Measurements from ENCODE around the gene CCDC34.

CCDC34 gene

GRCh38 chr11:27392278-27393114 is 29.5 kb upstream of the CCDC34 start:
- DNase-seq, result no peak

- no peak for DNase-seq
Measured at GRCh38 chr11:27391331-27392015, 28.5 kb upstream of the CCDC34 start.

- DNase-seq, result no peak
Measured at GRCh38 chr11:27390318-27391295, 27.6 kb upstream of the CCDC34 start.

GRCh38 chr11:27388869-27389268 is 25.9 kb upstream of the CCDC34 start:
- no peak for DNase-seq

- no peak for DNase-seq
Measured at GRCh38 chr11:27388001-27388400, 25.0 kb upstream of the CCDC34 start.

- no peak for DNase-seq
Measured at GRCh38 chr11:27387362-27387761, 24.3 kb upstream of the CCDC34 start.

GRCh38 chr11:27386181-27386845 is 23.3 kb upstream of the CCDC34 start:
- no peak for DNase-seq

- no peak for DNase-seq
Measured at GRCh38 chr11:27385245-27385644, 22.2 kb upstream of the CCDC34 start.

- no peak for DNase-seq
Measured at GRCh38 chr11:27384227-27384626, 21.2 kb upstream of the CCDC34 start.

- DNase-seq, result no peak
Measured at GRCh38 chr11:27383645-27384044, 20.6 kb upstream of the CCDC34 start.

- DNase-seq, result no peak
Measured at GRCh38 chr11:27381238-27381666, 18.2 kb upstream of the CCDC34 start.

- DNase-seq, result no peak
Measured at GRCh38 chr11:27380771-27381170, 17.8 kb upstream of the CCDC34 start.

GRCh38 chr11:27379449-27379848 is 16.4 kb upstream of the CCDC34 start:
- DNase-seq, result no peak

- no peak for DNase-seq
Measured at GRCh38 chr11:27375370-27375769, 12.4 kb upstream of the CCDC34 start.

- DNase-seq, result no peak
Measured at GRCh38 chr11:27373856-27374602, 11.0 kb upstream of the CCDC34 start.

GRCh38 chr11:27373392-27373791 is 10.4 kb upstream of the CCDC34 start:
- no peak for DNase-seq

- no peak for DNase-seq
Measured at GRCh38 chr11:27372164-27372563, 9.1 kb upstream of the CCDC34 start.

GRCh38 chr11:27371489-27371888 is 8.5 kb upstream of the CCDC34 start:
- no peak for DNase-seq

- no peak for DNase-seq
Measured at GRCh38 chr11:27370374-27370773, 7.4 kb upstream of the CCDC34 start.

GRCh38 chr11:27367881-27368280 is 4.9 kb upstream of the CCDC34 start:
- DNase-seq, result no peak

- no peak for DNase-seq
Measured at GRCh38 chr11:27363576-27364117, 632 bp upstream of the CCDC34 start.

All from stimulated activated CD4-positive, alpha-beta T cell treated with anti-CD3 and anti-CD28 coated beads, Interleukin-4, amount 100 ng/mL, for 24 hours (primary cell).